Measurements from ENCODE around the gene RNU5D-1.

RNU5D-1 gene

GRCh38 chr1:44684525-44684924, 46.4 kb downstream of the RNU5D-1 start:
- no peaks in the 10 kb centered on the region for H3K4me1 ChIP-seq (ENCODE audit: control insufficient read depth, insufficient read depth, low read length, poor library complexity, severe bottlenecking)
- no peaks in the 10 kb centered on the region for H3K9me3 ChIP-seq (ENCODE audit: control insufficient read depth, low read length)
- H3K36me3 ChIP-seq (ENCODE audit: control insufficient read depth, insufficient read depth, low read length) = no peaks in the 10 kb centered on the region
- no peak overlapping the region for H3K27ac ChIP-seq (ENCODE audit: low read depth, low read length, severe bottlenecking)
- H3K4me3 ChIP-seq (ENCODE audit: extremely low read depth, insufficient read depth, low read length, poor library complexity, severe bottlenecking) = no peak overlapping the region
- WGBS, 2 experiments (ENCODE audit: insufficient coverage in 2 of 2) = 83 to 86% methylated on average over 1 of the region's 1 CpG

GRCh38 chr1:44682883-44683265, 48.1 kb downstream of the RNU5D-1 start:
- Histone ChIP-seq H3K4me3 (ENCODE audit: extremely low read depth, insufficient read depth, low read length, poor library complexity, severe bottlenecking) (no peak overlapping the region), H3K4me1 (ENCODE audit: control insufficient read depth, insufficient read depth, low read length, poor library complexity, severe bottlenecking) (no peaks in the 10 kb centered on the region)

GRCh38 chr1:44681905-44682882, 48.8 kb downstream of the RNU5D-1 start:
- no peaks in the 10 kb centered on the region for H3K36me3 ChIP-seq (ENCODE audit: control insufficient read depth, insufficient read depth, low read length)
- 80 to 83% methylated on average over 11 to 12 of the region's 14 CpGs for WGBS, 2 experiments (ENCODE audit: insufficient coverage in 2 of 2)
- no peaks in the 10 kb centered on the region for H3K9me3 ChIP-seq (ENCODE audit: control insufficient read depth, low read length)
- no peak overlapping the region for H3K4me3 ChIP-seq (ENCODE audit: extremely low read depth, insufficient read depth, low read length, poor library complexity, severe bottlenecking)
- no peak overlapping the region for H3K27ac ChIP-seq (ENCODE audit: low read depth, low read length, severe bottlenecking)
- H3K4me1 ChIP-seq (ENCODE audit: control insufficient read depth, insufficient read depth, low read length, poor library complexity, severe bottlenecking) = no peaks in the 10 kb centered on the region

More at GRCh38 chr1:44682883-44683265, 48.1 kb downstream of the RNU5D-1 start:
- Histone ChIP-seq H3K36me3 (ENCODE audit: control insufficient read depth, insufficient read depth, low read length) (no peaks in the 10 kb centered on the region), H3K9me3 (ENCODE audit: control insufficient read depth, low read length) (no peaks in the 10 kb centered on the region), H3K27ac (ENCODE audit: low read depth, low read length, severe bottlenecking) (no peak overlapping the region)
- 100% methylated on average over 3 of the region's 3 CpGs for WGBS, 2 experiments (ENCODE audit: insufficient coverage in 2 of 2)

All from mesodermal cell (in vitro differentiated cells).